Osteoblast (primary cell): ENCODE measurements around the gene AIP. TPM values are rescaled to one million over a fixed set of nuclear protein-coding genes. Genes with fewer than 3 reads are reported as not detected.

ENCODE experiments used
- DNase-seq: peaks from one replicate; pipeline ENCODE4 v3.0.0; 2011; ENCODE audit warnings: low spot score, mixed read lengths; ENCODE audit not compliant: insufficient read length; ENCODE audit errors: missing footprints
- H2AFZ ChIP-seq: 2 replicates; pipeline ENCODE4 v1.6.0; 2011; ENCODE audit warnings: mild to moderate bottlenecking, low read length
- H3K27ac ChIP-seq: 2 replicates; pipeline ENCODE4 v1.5.1; 2011; ENCODE audit warnings: mild to moderate bottlenecking, low read depth, low read length, moderate library complexity
- H3K27me3 ChIP-seq: 2 replicates; pipeline ENCODE4 v1.6.0; 2012; ENCODE audit warnings: mild to moderate bottlenecking, control low read depth, inconsistent platforms, low read length, moderate library complexity; ENCODE audit not compliant: insufficient read depth
- H3K36me3 ChIP-seq: 2 replicates; pipeline ENCODE4 v1.5.1; 2011; ENCODE audit warnings: mild to moderate bottlenecking, low read length, control low read depth, moderate library complexity; ENCODE audit not compliant: insufficient read depth
- H3K4me1 ChIP-seq: 2 replicates; pipeline ENCODE4 v1.5.1; 2011; ENCODE audit warnings: mild to moderate bottlenecking, low read length, control low read depth, moderate library complexity; ENCODE audit not compliant: insufficient read depth
- H3K4me2 ChIP-seq: 2 replicates; pipeline ENCODE4 v1.6.0; 2011; ENCODE audit warnings: mild to moderate bottlenecking, low read length; ENCODE audit not compliant: insufficient read depth
- H3K4me3 ChIP-seq: fragments of 200-600 bp; sonication (generic); 3 replicates; pipeline ENCODE4 v1.5.1; 2012; ENCODE audit warnings: mild to moderate bottlenecking, low read length, inconsistent platforms; ENCODE audit not compliant: insufficient read depth
- H3K79me2 ChIP-seq: 2 replicates; pipeline ENCODE4 v1.6.0; 2012; ENCODE audit warnings: mild to moderate bottlenecking, low read length, control low read depth, inconsistent platforms; ENCODE audit not compliant: insufficient read depth
- H3K9me3 ChIP-seq: 2 replicates; pipeline ENCODE4 v1.5.1; 2011; ENCODE audit warnings: low read depth, low read length, control low read depth
- H4K20me1 ChIP-seq: 2 replicates; pipeline ENCODE4 v1.6.0; 2012; ENCODE audit warnings: mild to moderate bottlenecking, low read length, control low read depth; ENCODE audit not compliant: insufficient read depth
- CTCF ChIP-seq: IDR thresholded peaks from 2 replicates; pipeline ENCODE4 v1.5.1; 2011; ENCODE audit warnings: mild to moderate bottlenecking, low read depth, low read length, moderate library complexity; ENCODE audit errors: extremely low read depth
- total RNA-seq: library from RNA; depleted of rRNA; stranded (reverse); fragments of >200 nt; gene quantifications from 2 replicates; pipeline ENCODE4 v1.2.3, GENCODE V29; 2012

Gene AIP
- total RNA-seq, 1 donor = 71.3 TPM

DNA sequence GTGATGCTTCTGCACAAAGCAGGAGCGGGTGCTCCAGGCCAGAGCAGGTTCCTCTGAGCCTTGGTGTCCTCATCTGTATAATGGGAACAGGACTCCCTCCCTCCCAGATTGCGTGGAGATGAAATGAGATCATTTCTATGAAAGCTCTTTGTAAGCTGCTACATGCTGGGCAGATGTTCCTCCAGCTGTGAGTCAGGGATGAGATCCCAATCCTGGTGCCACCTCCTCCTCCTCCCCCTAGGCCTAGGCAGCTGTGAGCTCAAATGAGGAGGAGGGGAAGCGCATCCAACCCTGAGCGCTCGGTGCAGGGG, 47.4 kb downstream of the AIP start:
- peaks cover 8% of the 10 kb centered on the region for H3K9me3 ChIP-seq
- H3K79me2 ChIP-seq = no peaks in the 10 kb centered on the region
- no peak overlapping the region for H3K4me3 ChIP-seq
- no peaks in the 10 kb centered on the region for H4K20me1 ChIP-seq
- TF ChIP-seq CTCF = no peak
- H3K36me3 ChIP-seq = no peaks in the 10 kb centered on the region
- no peak for DNase-seq
- H3K4me1 ChIP-seq = no peaks in the 10 kb centered on the region
- H3K27ac ChIP-seq = no peak overlapping the region
- H3K27me3 ChIP-seq = no peaks in the 10 kb centered on the region
- no peak overlapping the region for H3K4me2 ChIP-seq
- H2AFZ ChIP-seq = no peak overlapping the region

- TF ChIP-seq CTCF = no peak
- Histone ChIP-seq H3K79me2 (no peaks in the 10 kb centered on the region), H4K20me1 (no peaks in the 10 kb centered on the region), H3K4me1 (no peaks in the 10 kb centered on the region), H3K4me3 (no peak overlapping the region), H3K27ac (no peak overlapping the region), H3K27me3 (no peaks in the 10 kb centered on the region), H2AFZ (no peak overlapping the region), H3K36me3 (no peaks in the 10 kb centered on the region), H3K4me2 (no peak overlapping the region), H3K9me3 (peaks cover 8% of the 10 kb centered on the region)
- DNase-seq = no peak
These were observed 50.1 kb downstream of the AIP start for GRCh38 chr11:67532889-67533288.

DNA sequence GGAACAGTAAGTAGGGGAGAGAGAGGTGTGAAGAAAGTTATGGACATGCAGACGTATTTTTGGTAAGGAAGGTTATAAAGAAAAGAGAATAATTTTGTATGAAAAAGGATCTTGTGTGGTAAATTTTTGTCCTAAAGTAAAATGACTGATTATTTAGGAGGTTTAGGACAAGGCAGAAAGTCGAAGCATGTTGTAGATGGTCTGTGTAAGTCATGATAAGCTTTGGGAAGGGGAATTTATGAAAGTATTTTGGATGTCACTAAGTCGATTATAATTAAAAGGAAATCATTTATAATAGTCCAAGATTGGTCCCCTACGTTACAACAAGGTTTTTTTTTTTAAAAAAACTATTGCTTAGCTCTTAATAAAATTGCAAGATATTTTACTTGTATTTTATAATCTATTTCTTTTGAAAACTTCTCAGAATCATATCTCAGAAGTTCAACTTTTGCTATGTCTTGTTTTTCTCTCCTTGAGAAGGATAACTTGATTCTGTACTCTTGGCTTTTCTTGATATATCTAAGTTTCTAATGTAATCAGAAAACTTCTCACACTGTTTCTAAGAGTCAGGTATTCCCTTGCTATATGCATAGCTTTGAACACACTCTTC, 51.3 kb downstream of the AIP start:
- no peak overlapping the region for H2AFZ ChIP-seq
- no peaks in the 10 kb centered on the region for H3K4me1 ChIP-seq
- no peaks in the 10 kb centered on the region for H3K27me3 ChIP-seq
- DNase-seq = no peak
- TF ChIP-seq CTCF = no peak
- H3K79me2 ChIP-seq = no peaks in the 10 kb centered on the region
- no peak overlapping the region for H3K4me3 ChIP-seq
- H3K4me2 ChIP-seq = no peak overlapping the region
- H3K9me3 ChIP-seq = peaks cover 8% of the 10 kb centered on the region
- no peaks in the 10 kb centered on the region for H4K20me1 ChIP-seq
- H3K36me3 ChIP-seq = no peaks in the 10 kb centered on the region
- no peak overlapping the region for H3K27ac ChIP-seq

GRCh38 chr11:67535561-67535960, 52.7 kb downstream of the AIP start:
- Histone ChIP-seq H4K20me1 (no peaks in the 10 kb centered on the region), H3K79me2 (no peaks in the 10 kb centered on the region), H3K4me3 (no peak overlapping the region), H3K27me3 (no peaks in the 10 kb centered on the region), H3K4me2 (no peak overlapping the region), H3K4me1 (no peaks in the 10 kb centered on the region), H3K27ac (no peak overlapping the region), H3K9me3 (peaks cover 8% of the 10 kb centered on the region), H2AFZ (no peak overlapping the region), H3K36me3 (no peaks in the 10 kb centered on the region)
- no peak for TF ChIP-seq CTCF
- no peak for DNase-seq
